Dedifferentiated amniotic fluid mesenchymal stem cell (primary cell): ENCODE data around the gene ATL3.
"Not testable (repeated sequence)": the region's sequence is repeated elsewhere in the genome, so short reads cannot be mapped to it uniquely, and the experiment has no call there.

Experiments used
- DNase-seq: peaks from one replicate; pipeline ENCODE4 v3.0.0-alpha.2; 2016; ENCODE audit errors: extremely low spot score

The ATL3 gene

GRCh38 chr11:63681321-63682065 lies 10.3 kb upstream of the ATL3 start, which contains the start of gene RTN3:
TSS of gene RTN3 (plus strand) at chr11:63681500. CDS start at chr11:63681637, 137 bp downstream.
- peak; percentile 90 for DNase-seq

GRCh38 chr11:63680834-63681320 lies 9.7 kb upstream of the ATL3 start:
- no peak for DNase-seq

DNA sequence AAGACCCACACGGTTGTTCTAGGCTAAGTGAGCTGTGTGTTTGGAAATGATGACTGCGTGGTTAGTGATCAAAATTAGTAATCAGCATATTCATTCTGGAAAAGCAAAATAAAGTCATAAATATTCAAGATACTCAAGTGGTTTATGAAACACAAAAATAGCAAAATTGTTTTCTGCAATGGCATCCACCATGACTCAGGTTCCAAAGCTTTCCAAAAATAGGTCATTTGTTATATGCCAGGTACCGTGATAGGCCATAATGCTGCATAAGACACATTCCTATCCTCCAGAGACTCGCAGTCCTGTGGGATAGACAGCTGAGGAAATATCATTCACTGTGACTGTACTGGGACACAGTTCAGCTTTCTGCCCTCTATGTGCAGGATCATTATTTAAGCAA lies 2.4 kb upstream of the ATL3 start:
- no peak for DNase-seq

- DNase-seq = no peak
Measured at GRCh38 chr11:63672936-63673539, 1.9 kb upstream of the ATL3 start.

GRCh38 chr11:63672156-63672463 lies 934 bp upstream of the ATL3 start:
- no peak for DNase-seq

DNA sequence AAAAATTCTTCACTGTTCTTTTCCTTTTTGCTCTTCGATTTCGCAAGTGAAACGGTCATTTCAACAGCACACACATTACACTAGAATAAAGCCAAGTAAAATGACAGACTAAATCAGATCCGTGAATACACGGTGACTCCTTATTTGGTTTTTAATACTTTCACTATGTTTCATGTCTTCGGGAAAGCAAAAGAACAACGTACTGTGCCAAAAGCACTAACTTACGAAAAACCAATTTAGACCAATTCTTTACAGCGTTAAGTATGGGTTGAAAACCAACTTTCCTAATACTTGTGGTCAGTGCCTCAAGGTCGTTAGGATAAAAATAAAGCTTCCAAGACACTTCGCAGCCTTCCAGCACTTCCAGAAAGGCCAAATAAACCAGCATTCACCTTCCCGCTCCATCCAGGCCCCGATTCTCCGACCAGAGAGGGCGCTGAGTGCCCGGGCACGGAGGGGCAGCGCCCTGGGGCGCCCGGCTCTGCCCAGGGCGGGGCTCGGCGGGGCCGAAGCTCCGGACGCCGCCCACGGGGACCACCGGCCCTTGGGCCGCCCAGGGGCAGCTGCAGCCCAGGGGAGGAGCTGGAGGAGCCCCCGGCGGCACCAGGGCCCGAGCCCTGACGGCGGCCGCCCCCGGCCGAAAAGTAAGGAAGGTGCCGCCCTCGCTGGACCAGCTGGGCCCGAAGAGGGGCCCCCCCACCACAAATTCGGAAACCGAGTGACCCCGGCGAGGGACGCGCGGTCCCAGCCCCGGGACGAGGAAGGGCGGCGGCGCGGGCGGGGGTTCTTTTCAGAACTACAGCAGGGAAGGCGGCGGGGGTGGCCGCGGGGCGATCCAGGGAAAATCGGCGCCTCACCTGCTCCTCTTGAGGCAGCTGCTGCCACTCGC lies 499 bp downstream of the ATL3 start:
- DNase-seq = peak; percentile 45

DNA sequence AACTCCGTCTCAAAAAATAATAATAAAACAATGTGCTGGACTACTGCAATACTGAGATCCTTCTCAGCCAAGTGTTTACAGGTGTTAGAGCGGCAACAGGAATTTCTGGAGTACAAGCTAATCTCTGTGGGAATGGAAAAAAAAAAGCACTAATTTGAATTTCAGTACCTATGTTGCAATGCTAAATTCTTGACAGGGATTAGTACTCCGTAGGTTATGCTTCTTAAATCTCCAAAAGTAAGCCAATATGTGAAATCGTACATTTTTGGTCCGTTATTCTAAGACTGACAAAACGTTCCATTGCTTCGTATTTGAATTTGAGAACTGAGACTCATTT lies 1.1 kb downstream of the ATL3 start:
- DNase-seq = no peak

- peak; percentile 97 for DNase-seq
Measured at GRCh38 chr11:63667995-63668795, 3.0 kb downstream of the ATL3 start.

DNA sequence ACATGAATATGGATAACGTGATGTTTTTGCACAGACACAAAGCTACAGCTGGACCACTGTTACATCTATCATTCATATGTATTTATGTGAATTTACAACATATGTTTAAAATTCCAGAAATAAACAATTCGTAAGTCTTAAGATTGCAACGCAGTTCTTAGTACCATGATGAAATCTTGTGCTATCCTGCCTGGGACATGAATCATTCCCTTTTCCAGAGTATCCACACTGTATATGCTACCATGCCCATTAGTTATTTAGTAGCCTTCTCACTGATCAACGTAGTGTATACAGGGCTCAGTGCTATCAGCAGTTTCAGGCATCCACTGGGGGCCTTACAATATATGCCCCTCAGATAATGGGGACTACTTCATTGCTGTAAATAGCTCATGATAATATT lies 4.3 kb downstream of the ATL3 start:
- DNase-seq = peak; percentile 58

DNA sequence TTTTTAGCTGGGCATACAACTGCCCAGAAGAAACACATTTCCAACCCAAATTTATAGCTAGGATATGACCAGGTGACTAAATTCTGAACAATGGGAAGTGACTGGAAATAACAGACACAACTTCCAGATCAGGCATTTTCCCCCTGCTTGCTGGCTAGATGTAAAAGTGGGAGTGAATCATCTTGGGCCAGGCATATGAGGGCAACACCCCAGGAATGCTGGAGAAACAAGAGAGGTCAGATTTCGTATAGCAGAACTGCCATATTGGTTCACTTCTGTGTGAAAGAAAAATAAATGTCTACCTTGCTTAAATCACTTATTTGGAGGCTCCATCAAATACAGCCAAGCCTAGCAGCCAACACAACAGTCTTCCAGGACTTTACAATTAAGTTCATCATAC lies 7.4 kb downstream of the ATL3 start:
- peak; percentile 57 for DNase-seq

DNA sequence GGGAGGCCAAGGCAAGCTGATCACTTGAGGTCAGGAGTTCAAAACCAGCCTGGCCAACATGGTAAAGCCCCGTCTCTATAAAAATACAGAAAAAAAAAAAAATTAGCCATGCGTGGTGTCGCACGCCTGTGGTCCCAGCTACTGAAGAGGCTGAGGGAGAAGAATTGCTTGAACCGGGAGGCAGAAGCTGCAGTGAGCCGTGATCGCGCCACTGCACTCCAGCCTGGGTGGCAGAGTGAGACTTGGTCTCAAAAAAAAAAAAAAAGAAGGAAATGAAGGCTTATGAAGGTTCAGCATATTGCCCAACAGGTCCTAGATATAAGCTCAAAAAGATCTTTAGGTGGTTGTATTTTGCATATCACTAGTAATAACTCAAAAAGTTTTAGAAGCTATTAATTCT lies 10.2 kb downstream of the ATL3 start:
- no peak for DNase-seq

DNA sequence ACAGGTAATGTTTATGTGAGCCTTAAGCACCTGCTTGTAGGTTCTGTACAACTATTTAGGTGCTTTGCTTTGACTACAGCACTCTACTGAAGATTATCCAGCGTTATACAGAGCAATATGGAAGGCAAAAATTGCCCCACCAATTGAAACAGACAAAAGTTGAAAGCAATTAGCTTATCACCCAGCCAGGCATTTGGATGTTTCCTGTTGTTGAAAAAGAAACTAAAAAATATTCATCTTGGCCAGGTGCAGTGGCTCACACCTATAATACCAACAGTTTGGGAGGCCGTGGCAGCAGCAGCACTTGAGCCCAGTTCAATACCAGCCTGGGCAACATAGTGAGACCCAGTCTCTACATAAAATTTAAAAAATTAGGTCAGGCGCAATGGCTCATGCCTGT lies 18.5 kb downstream of the ATL3 start:
- DNase-seq = no peak

- no peak for DNase-seq
Measured at GRCh38 chr11:63643205-63643604, 28.0 kb downstream of the ATL3 start.

DNA sequence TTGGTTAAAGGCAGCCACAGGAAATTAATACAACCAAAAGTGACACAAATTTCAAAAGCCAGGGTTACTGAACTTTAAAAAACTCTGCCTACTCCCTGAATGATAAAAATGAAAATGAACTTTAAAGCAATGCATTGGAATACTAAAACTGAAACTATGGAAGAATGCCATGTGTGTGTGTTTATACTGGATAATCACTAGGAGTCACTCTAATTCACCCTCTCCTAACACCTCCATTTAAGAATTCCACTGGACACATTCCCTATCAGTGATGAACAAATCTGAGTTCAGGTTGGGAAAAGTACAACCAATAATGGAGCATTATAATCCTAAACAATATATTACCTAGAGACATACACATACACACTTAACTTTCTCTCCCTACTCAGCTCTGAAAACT lies 29.4 kb downstream of the ATL3 start:
- DNase-seq = no peak

- peak; percentile 57 for DNase-seq
Measured at GRCh38 chr11:63639199-63639832, 31.9 kb downstream of the ATL3 start.

DNA sequence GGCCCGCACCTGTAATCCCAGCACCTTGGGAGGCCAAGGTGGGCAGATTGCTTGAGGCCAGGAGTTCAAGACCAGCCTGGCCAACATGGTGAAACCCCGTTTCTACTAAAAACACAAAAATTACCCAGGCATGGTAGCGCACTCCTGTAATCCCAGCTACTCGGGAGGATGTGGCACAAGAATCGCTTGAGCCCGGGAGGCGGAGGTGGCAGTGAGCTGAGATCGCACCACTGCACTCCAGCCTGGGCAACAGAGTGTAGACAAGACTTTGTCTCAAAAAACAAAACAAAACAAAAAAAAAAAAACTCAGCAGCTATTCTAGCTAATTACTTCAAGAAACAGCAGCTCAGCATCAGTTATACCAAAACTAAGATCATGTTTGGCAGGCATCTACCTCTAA lies 32.7 kb downstream of the ATL3 start:
- DNase-seq = not testable (repeated sequence)

DNA sequence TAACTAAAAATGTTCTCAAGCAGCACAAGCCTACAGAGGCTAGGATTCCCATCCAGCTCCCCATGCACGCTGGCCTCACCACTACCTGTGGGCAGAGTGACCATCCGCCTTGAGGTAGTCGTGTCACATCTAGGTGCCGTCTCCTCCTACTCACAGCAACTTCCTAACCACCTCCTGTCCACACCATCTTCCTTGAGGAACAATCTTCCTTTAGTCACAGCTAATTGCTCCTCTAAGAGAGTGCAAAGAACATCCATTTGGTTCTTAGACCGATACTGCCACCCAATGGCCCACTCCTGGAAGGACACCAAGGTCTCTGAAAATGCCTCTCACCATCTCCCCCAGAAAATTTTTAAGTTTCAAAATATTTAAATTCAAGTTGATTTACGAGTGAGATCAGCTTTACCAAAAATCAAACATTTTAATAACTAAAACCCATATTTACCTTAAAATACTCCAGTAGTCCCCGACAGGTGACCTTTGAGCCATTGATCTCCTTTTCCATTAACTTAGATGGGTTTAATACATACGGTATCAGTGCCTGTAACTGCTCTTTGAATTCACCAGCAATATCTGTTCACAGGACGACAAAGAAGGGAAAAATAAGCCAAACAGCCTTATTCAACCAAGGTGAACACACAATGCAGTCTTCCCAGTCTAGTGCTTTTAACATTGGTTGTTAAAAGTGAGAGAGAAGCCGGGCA lies 35.3 kb downstream of the ATL3 start:
- peak; percentile 68 for DNase-seq

- DNase-seq = no peak
Measured at GRCh38 chr11:63629426-63629825, 41.8 kb downstream of the ATL3 start.

GRCh38 chr11:63623513-63624140 lies 47.5 kb downstream of the ATL3 start:
- DNase-seq = no peak

DNA sequence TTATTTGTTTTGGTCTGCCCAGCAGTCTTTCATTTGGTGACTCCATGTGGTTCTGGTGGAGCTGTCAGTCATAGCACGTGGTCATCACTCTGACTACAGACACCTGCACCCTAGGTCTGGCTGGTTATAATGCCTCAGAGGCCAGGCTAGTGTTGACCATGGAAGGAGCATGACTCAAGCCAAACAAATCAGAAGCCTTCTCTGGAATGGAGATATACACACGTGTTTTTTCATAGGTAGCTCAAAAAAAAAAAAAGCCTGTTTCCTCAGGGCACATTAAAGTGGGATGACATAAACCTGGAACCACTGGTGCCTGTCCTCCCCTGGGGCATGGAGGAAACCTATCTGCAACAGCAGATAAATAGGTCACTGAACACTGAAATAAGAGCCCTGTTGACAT lies 48.9 kb downstream of the ATL3 start:
- no peak for DNase-seq
